Fibroblast of the aortic adventitia (primary cell): ENCODE results near the gene RAB3A. TPM values are rescaled to one million over a fixed set of nuclear protein-coding genes. Genes with fewer than 3 reads are reported as not detected.

Source experiments
- DNase-seq: peaks from one replicate; pipeline ENCODE4 v3.0.0-alpha.2; 2010; ENCODE audit warnings: low read depth
- H3K4me3 ChIP-seq: 2 replicates; pipeline ENCODE4 v1.5.1; 2011; ENCODE audit warnings: low read depth, mild to moderate bottlenecking, control low read depth, low read length, moderate library complexity
- CTCF ChIP-seq: IDR thresholded peaks from 2 replicates; pipeline ENCODE4 v1.5.1; 2011; ENCODE audit warnings: mild to moderate bottlenecking, low read length, control low read depth, inconsistent platforms; ENCODE audit not compliant: insufficient read depth
- total RNA-seq: library from RNA; depleted of rRNA; stranded (reverse); fragments of >200 nt; gene quantifications from 2 replicates; pipeline ENCODE4 v1.2.3, GENCODE V29; 2012; ENCODE audit warnings: low replicate concordance

The RAB3A gene
- total RNA-seq, 1 donor, result 2.8 TPM

- H3K4me3 ChIP-seq, result no peak overlapping the region
- no peak for DNase-seq
- TF ChIP-seq CTCF, result no peak
Measured at GRCh38 chr19:18176367-18177310, 27.2 kb downstream of the RAB3A start.

DNA sequence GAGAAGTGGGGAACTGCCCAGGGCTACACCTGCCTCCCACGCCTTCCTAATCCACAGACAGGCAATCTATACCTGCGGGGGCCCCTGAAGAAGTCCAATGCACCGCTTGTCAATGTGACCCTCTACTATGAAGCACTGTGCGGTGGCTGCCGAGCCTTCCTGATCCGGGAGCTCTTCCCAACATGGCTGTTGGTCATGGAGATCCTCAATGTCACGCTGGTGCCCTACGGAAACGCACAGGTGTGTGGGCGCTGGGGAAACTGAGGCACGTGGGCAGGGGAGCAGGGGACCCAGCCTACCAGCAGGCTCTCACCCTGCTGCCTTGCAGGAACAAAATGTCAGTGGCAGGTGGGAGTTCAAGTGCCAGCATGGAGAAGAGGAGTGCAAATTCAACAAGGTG, 28.9 kb downstream of the RAB3A start:
- TF ChIP-seq CTCF, result no peak
- DNase-seq, result no peak
- peak overlapping the region; percentile 80 for H3K4me3 ChIP-seq

DNA sequence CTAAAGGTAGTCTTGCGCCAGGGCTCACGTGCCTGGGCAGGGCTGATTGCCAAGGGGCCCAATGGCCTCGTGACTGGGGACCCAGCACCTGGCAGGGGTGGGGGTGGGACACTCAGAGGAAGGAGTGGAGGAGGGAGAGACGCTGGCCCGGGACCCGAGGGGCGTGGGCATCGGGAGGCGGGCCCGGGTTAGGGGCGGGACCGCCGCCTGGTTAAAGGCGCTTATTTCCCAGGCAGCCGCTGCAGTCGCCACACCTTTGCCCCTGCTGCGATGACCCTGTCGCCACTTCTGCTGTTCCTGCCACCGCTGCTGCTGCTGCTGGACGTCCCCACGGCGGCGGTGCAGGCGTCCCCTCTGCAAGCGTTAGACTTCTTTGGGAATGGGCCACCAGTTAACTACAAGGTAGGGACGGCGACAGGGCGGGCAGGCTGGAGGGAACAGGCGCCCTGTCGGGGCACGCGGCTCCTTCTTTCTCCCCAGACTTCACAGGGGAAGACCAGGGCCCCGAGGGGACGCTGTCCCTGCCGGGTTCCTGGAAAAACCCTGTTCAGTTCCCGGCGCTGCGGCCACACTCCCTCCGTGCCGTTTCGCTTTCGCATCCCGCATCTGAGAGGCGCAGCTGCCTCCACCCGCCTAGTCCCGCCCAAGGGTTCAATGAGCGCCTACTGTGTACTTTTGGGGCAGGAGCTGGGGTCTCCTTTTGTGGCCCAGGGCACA, 30.1 kb downstream of the RAB3A start, which contains the start of gene IFI30:
TSS of gene IFI30 (plus strand) at position 242 of the 717 bp plus-strand sequence. CDS start at position 271, 29 bp downstream.
- DNase-seq, result peak; percentile 40
- peak within 1 kb of the TSS; percentile 80 for H3K4me3 ChIP-seq
- TF ChIP-seq CTCF, result no peak

GRCh38 chr19:18173054-18173571, 30.7 kb downstream of the RAB3A start:
- peak; percentile 61 for DNase-seq
- no peak for TF ChIP-seq CTCF
- peak overlapping the region; percentile 80 for H3K4me3 ChIP-seq

DNA sequence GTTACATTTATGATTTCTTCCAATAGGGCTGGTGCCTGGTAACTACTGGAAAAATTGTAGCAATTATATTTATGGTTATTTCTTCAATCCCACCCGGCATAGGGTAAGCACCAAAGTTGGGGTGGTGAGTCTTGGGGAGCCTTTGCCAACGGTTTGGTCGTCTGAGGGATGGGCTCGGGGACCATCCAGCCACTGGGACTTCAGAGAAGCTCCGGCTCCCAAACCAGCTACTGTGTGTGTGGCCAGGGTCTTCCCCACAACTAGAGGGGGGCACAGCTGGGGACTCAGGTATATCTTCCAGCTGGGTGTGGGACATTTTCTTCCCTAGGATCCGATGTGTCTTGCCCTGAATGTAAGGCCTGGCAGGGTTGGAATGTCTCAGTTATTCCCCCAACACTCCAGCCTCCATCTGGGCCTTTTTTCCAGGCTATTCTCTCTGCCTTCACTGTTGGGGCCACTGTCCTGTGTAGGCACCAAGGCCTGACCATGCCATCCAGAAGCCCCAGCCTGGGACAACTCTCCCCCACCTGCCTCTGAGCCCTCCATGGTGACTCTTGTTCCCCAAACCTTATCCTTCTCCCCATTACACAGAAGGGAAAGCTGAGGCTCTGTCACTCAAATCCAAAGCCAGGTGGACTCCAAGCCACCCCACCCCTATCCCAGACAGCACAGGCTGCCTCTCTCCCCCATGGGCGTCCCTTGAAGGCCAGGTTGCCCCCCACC, 31.4 kb downstream of the RAB3A start:
- DNase-seq, result no peak
- no peak for TF ChIP-seq CTCF
- H3K4me3 ChIP-seq, result no peak overlapping the region

GRCh38 chr19:18171605-18172327, 32.1 kb downstream of the RAB3A start:
- TF ChIP-seq CTCF, result no peak
- DNase-seq, result no peak
- no peak overlapping the region for H3K4me3 ChIP-seq
